Stomach (tissue), 4 donors: Measurements from ENCODE around the gene NPAS3.

ENCODE experiments used
- CTCF ChIP-seq, 7 experiments: fragments of 450-650 bp in 4 of 7; fragments of 200-600 bp in 3 of 7; sonication (generic) in 3 of 7; IDR thresholded peaks; one replicate each; pipeline ENCODE4 v1.5.1; 2016 to 2019; ENCODE audit warnings: antibody characterized with exemption in 7 of 7, control low read depth in 2 of 7, mild to moderate bottlenecking in 1 of 7
- POLR2AphosphoS5 ChIP-seq, 3 donors: sonication (generic); formaldehyde crosslinking; IDR thresholded peaks; one replicate each; pipeline ENCODE4 v1.6.1; 2016; ENCODE audit warnings: antibody characterized with exemption in 3 of 3

GRCh38 chr14:33163109-33163508 lies 224.4 kb downstream of the NPAS3 start:
- TF ChIP-seq POLR2AphosphoS5 (IDR thresholded peaks at IDR 0.05) (no peak), CTCF (IDR thresholded peaks at IDR 0.05) (no peak)
